OCI-LY3 (cell line): Measurements from ENCODE around the gene OR1I1.

ENCODE experiments used
- EZH2phosphoT487 ChIP-seq: fragments of 200-600 bp; shearing (Covaris generic); IDR thresholded peaks from 2 replicates; pipeline ENCODE4 v1.6.1; 2018; ENCODE audit warnings: antibody characterized with exemption, mixed run types, low read depth
- TF ChIP-seq, protein P1 (sequence below): fragments of 200-600, 300-600 bp; sonication (generic); IDR thresholded peaks from 2 replicates; pipeline ENCODE4 v1.5.1; 2014; ENCODE audit warnings: antibody characterized with exemption, low read length, low read depth

DNA sequence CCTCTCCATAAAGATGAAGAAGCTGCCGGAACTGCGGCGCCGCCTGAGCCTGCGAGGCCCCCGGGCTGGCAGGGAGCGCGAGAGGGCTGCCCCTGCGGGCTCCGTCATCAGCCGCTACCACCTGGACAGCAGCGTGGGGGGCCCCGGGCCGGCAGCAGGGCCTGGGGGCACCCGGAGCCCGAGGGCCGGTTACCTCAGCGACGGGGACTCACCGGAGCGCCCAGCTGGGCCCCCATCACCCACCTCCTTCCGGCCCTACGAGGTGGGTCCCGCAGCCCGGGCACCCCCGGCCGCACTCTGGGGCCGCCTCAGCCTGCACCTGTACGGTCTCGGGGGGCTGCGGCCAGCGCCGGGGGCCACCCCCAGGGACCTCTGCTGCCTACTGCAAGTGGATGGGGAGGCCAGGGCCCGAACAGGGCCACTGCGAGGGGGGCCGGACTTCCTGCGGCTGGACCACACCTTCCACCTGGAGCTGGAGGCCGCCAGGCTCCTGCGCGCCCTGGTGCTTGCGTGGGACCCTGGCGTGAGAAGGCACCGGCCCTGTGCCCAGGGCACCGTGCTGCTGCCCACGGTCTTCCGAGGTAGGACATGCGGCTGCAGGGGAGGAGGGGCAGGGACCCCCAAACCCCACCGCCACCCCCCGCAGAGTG lies 27.9 kb downstream of the OR1I1 start:
- TF ChIP-seq EZH2phosphoT487 = no peak
- TF ChIP-seq, protein P1, sequence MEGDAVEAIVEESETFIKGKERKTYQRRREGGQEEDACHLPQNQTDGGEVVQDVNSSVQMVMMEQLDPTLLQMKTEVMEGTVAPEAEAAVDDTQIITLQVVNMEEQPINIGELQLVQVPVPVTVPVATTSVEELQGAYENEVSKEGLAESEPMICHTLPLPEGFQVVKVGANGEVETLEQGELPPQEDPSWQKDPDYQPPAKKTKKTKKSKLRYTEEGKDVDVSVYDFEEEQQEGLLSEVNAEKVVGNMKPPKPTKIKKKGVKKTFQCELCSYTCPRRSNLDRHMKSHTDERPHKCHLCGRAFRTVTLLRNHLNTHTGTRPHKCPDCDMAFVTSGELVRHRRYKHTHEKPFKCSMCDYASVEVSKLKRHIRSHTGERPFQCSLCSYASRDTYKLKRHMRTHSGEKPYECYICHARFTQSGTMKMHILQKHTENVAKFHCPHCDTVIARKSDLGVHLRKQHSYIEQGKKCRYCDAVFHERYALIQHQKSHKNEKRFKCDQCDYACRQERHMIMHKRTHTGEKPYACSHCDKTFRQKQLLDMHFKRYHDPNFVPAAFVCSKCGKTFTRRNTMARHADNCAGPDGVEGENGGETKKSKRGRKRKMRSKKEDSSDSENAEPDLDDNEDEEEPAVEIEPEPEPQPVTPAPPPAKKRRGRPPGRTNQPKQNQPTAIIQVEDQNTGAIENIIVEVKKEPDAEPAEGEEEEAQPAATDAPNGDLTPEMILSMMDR = no peak
